Sigmoid colon (tissue), 7 donors: ENCODE data around the gene GRHL1. TPM values are rescaled to one million over a fixed set of nuclear protein-coding genes. Genes with fewer than 3 reads are reported as not detected.
"Not testable (repeated sequence)": the region's sequence is repeated elsewhere in the genome, so short reads cannot be mapped to it uniquely, and the experiment has no call there.

Experiments used
- DNase-seq: peaks from one replicate; pipeline ENCODE4 v3.0.0-alpha.2; 2019
- H3K27ac ChIP-seq, 4 donors: fragments of 200-600 bp; sonication (generic); one replicate each; pipeline ENCODE4 v1.5.1; 2016 to 2019; ENCODE audit warnings: mild to moderate bottlenecking in 1 of 4
- H3K27me3 ChIP-seq, 3 donors: fragments of 200-600 bp; sonication (generic); one replicate each; pipeline ENCODE4 v1.5.1; 2019; ENCODE audit warnings: mild to moderate bottlenecking in 1 of 3
- H3K36me3 ChIP-seq, 4 donors: fragments of 200-600 bp; sonication (generic); one replicate each; pipeline ENCODE4 v1.5.1; 2016 to 2019
- H3K4me1 ChIP-seq, 4 donors: fragments of 200-600 bp; sonication (generic); one replicate each; pipeline ENCODE4 v1.5.1; 2017 to 2019
- H3K4me3 ChIP-seq, 4 donors: fragments of 200-600 bp; sonication (generic); one replicate each; pipeline ENCODE4 v1.5.1; 2017 to 2019; ENCODE audit warnings: mild to moderate bottlenecking in 2 of 4, moderate library complexity in 1 of 4
- H3K9me3 ChIP-seq, 4 donors: fragments of 200-600 bp in 3 of 4; sonication (generic) in 3 of 4; one replicate each; pipeline versions ENCODE4 v1.5.1 to v1.6.1; 2013 to 2019
- CTCF ChIP-seq, 4 experiments: fragments of 450-650 bp in 3 of 4; fragments of 200-600 bp in 1 of 4; IDR thresholded peaks; one replicate each; pipeline ENCODE4 v1.5.1; 2016 to 2019; ENCODE audit warnings: antibody characterized with exemption in 4 of 4, mild to moderate bottlenecking in 3 of 4, moderate library complexity in 2 of 4
- EP300 ChIP-seq, 4 donors: sonication (generic); formaldehyde crosslinking; IDR thresholded peaks; one replicate each; pipeline ENCODE4 v1.6.1; 2017; ENCODE audit warnings: antibody characterized with exemption in 4 of 4
- POLR2A ChIP-seq, 2 donors: fragments of 450-650 bp; IDR thresholded peaks; one replicate each; pipeline ENCODE4 v1.6.1; 2016; ENCODE audit warnings: antibody characterized with exemption in 2 of 2, mild to moderate bottlenecking in 2 of 2, moderate library complexity in 2 of 2
- POLR2AphosphoS5 ChIP-seq, 4 donors: sonication (generic); formaldehyde crosslinking; IDR thresholded peaks; one replicate each; pipeline ENCODE4 v1.6.1; 2017; ENCODE audit warnings: antibody characterized with exemption in 4 of 4
- WGBS, 2 donors: extraction: QIAGEN DNeasy Blood & Tissue Kit; methylation state at CpG; one replicate each; pipeline ENCODE4 v1.1.7; 2013; 5-methylcytosine and 5-hydroxymethylcytosine counted together
- intact Hi-C: fragments of 100-400 bp; cut with DNase I; formaldehyde crosslinking; loops from one replicate; pipeline ENCODE4 v1.15.1; 2023
- polyA plus RNA-seq, 3 donors: library from polyadenylated mRNA; stranded (reverse); fragments of 200-250 nt; gene quantifications; one replicate each; pipeline ENCODE4 v1.2.3, GENCODE V29; 2013
- total RNA-seq, 4 donors: library from RNA; depleted of rRNA; stranded (reverse); fragments of >200 nt; gene quantifications; one replicate each; pipeline ENCODE4 v1.1.0, GENCODE V29; 2016
- donor health status: healthy with polysubstance abuse.
- donor health status: Bipolar disorder and iron deficiency.
- donor health status: healthy.

The GRHL1 gene
- total and polyA plus RNA-seq, 7 donors, result under 0.01 to 4.2 (median 1.4) TPM

GRCh38 chr2:10014418-10015190 is 63.1 kb downstream of the GRHL1 start:
- intact Hi-C loops, result no loop called here
- H3K36me3 ChIP-seq, result no peaks in the 10 kb centered on the region
- 90 to 96% methylated on average over 42 of the region's 42 CpGs for WGBS, 2 donors
- H3K27me3 ChIP-seq, result no peaks in the 10 kb centered on the region
- H3K9me3 ChIP-seq, result peaks cover 0 to 3% (median 0%) of the 10 kb centered on the region in 4 donors
- no peak overlapping the region for H3K4me3 ChIP-seq
- no peak overlapping the region for H3K27ac ChIP-seq
- peak; percentile 64 for DNase-seq
- TF ChIP-seq POLR2A (IDR thresholded peaks at IDR 0.05) (no peak), POLR2AphosphoS5 (IDR thresholded peaks at IDR 0.05) (no peak), CTCF (IDR thresholded peaks at IDR 0.05) (no peak), EP300 (IDR thresholded peaks at IDR 0.05) (no peak)
- H3K4me1 ChIP-seq, result peaks cover 0 to 12% (median 11%) of the 10 kb centered on the region in 4 donors

GRCh38 chr2:10015376-10015989 is 64.0 kb downstream of the GRHL1 start:
- H3K9me3 ChIP-seq, H3K4me1 ChIP-seq, H3K27me3 ChIP-seq, H3K36me3 ChIP-seq, intact Hi-C loops, H3K27ac ChIP-seq, H3K4me3 ChIP-seq: not testable (repeated sequence)
- WGBS, 2 donors, result 91 to 98% methylated on average over 42 to 44 of the region's 44 CpGs
- peak; percentile 46 for DNase-seq

- H3K36me3 ChIP-seq, result no peaks in the 10 kb centered on the region
- peak; percentile 53 for DNase-seq
- intact Hi-C loops, result no loop called here
Measured at GRCh38 chr2:10016001-10016801, 64.7 kb downstream of the GRHL1 start.

GRCh38 chr2:10016802-10017258 is 65.3 kb downstream of the GRHL1 start:
- Histone ChIP-seq H3K27ac (no peak overlapping the region), H3K4me3 (no peak overlapping the region), H3K27me3 (no peaks in the 10 kb centered on the region), H3K36me3 (no peaks in the 10 kb centered on the region), H3K4me1 (no peaks in the 10 kb centered on the region), H3K9me3 (peaks cover 0 to 3% (median 0%) of the 10 kb centered on the region in 4 donors)
- TF ChIP-seq CTCF (IDR thresholded peaks at IDR 0.05) (no peak), EP300 (IDR thresholded peaks at IDR 0.05) (no peak), POLR2A (IDR thresholded peaks at IDR 0.05) (no peak), POLR2AphosphoS5 (IDR thresholded peaks at IDR 0.05) (no peak)
- 85 to 92% methylated on average over 8 of the region's 8 CpGs for WGBS, 2 donors
- intact Hi-C loops, result no loop called here
- no peak for DNase-seq

More at GRCh38 chr2:10016001-10016801, 64.7 kb downstream of the GRHL1 start:
- Histone ChIP-seq H3K9me3 (peaks cover 0 to 3% (median 0%) of the 10 kb centered on the region in 4 donors), H3K27me3 (no peaks in the 10 kb centered on the region), H3K4me3 (no peak overlapping the region), H3K4me1 (no peaks in the 10 kb centered on the region), H3K27ac (no peak overlapping the region)
- 85 to 91% methylated on average over 35 of the region's 35 CpGs for WGBS, 2 donors
- TF ChIP-seq EP300 (IDR thresholded peaks at IDR 0.05), result no peak
- no peak for TF ChIP-seq CTCF (IDR thresholded peaks at IDR 0.05)
- TF ChIP-seq POLR2A (IDR thresholded peaks at IDR 0.05), result no peak
- TF ChIP-seq POLR2AphosphoS5 (IDR thresholded peaks at IDR 0.05), result no peak
